GM18505 (cell line): Measurements from ENCODE around the gene KDELR3.
"Not testable (repeated sequence)": the region's sequence is repeated elsewhere in the genome, so short reads cannot be mapped to it uniquely, and the experiment has no call there.

Source experiments
- ATAC-seq: cut with Tn5 transposase; IDR thresholded peaks from one replicate; pipeline ENCODE4 v1.9.1; 2021; ENCODE audit not compliant: unreplicated experiment
- POLR2A ChIP-seq: IDR thresholded peaks from 4 replicates; pipeline ENCODE4 v1.6.1; 2011; ENCODE audit warnings: borderline replicate concordance; ENCODE audit not compliant: insufficient read depth, insufficient read length; ENCODE audit errors: extremely low read depth

KDELR3 gene

GRCh38 chr22:38468443-38469305, 778 bp downstream of the KDELR3 start:
- ATAC-seq: no peak
- no peak for TF ChIP-seq POLR2A

DNA sequence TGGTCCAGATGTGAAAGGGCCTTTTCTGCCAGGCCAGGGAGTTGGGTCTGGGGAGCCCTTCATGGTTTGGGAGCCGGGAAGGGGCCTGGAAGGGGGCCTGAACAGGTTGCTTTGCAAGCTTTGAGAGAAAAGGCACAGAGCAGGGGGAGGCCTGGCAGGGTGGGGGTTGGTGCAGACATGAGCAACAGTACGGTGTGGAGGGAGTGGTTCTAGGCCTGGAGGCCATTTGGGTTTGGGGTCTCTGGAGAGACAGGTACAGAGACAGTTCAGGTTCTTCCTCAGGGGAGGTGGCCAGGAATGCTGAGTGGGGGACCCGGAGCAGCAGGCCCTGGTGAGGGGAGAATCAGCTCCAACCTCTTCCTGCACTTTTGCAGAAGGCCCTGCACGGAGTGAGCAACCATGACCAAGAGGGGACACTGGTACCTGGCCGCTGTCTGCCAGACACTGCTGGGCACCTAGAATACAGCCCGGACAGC, 1.4 kb downstream of the KDELR3 start:
- no peak for TF ChIP-seq POLR2A
- no peak for ATAC-seq

DNA sequence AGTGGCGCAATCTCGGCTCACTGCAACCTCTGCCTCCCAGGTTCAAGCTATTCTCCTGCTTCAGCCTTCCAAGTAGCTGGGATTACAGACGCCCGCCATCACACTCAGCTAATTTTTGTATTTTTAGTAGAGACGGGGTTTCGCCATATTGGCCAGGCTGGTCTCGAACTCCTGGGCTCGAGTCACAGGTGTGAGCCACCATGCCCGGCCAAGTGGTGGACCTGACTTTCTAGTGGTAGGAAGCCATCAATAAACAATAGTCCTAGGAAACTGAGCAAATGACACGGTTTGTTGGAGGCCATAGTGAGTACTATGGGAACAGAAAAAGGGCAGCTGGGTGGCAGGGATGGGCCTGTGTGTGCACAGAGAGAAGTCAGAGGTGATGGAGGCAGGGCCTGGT, 2.3 kb downstream of the KDELR3 start:
- not testable (repeated sequence) for ATAC-seq

DNA sequence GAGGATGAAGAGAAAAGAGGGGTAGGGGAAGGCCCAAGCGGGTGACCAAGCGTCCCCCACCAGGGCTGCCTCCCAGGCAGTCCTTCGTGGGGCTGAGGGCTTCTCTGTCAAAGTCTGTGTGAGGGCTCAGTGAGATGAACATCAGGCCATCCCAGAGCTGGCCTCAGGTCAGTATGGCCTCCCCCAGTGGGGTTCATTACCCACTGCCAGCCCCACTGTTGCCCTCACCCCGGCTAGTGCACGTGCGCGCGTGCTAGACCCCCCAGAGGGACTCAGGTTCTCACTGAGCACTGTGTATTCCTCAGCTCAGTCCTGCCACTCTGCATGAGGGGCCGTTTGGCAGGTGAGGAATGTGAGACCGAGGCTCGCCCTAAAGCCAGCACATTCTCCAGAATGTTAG, 3.3 kb downstream of the KDELR3 start:
- no peak for TF ChIP-seq POLR2A
- ATAC-seq: no peak

- no peak for TF ChIP-seq POLR2A
- ATAC-seq: no peak
Measured at GRCh38 chr22:38474003-38474607, 6.2 kb downstream of the KDELR3 start.

GRCh38 chr22:38477585-38477984, 9.7 kb downstream of the KDELR3 start:
- no peak for TF ChIP-seq POLR2A
- ATAC-seq: no peak

GRCh38 chr22:38479096-38479837, 11.4 kb downstream of the KDELR3 start:
- ATAC-seq: no peak
- no peak for TF ChIP-seq POLR2A

DNA sequence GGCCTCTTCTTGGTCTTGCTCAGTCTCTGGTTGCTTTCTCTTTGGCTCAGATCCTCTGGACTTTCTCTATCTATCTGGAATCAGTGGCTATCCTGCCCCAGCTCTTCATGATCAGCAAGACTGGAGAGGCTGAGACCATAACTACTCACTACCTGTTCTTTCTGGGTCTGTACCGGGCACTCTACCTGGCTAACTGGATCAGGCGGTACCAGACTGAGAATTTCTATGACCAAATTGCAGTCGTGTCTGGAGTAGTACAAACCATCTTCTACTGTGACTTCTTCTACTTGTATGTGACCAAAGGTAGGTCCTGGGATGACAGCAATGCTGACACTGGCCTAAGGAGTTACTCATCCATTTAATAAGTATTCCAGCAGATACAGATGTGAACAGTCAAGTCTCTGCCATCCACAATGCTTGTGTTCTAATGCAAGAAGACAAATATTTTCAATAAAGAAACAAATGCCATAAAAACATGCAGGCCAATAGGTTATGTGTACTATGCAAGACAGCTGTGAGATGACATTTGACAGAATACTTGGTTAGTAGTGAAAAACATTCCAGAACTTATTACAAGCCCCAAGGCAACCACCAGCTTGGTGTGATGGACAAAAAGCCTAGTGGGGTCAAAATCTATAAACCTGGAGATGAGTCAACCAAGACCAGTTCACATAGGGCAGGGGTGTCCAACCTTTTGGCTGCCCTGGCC, 13.4 kb downstream of the KDELR3 start:
- no peak for TF ChIP-seq POLR2A
- ATAC-seq: no peak

DNA sequence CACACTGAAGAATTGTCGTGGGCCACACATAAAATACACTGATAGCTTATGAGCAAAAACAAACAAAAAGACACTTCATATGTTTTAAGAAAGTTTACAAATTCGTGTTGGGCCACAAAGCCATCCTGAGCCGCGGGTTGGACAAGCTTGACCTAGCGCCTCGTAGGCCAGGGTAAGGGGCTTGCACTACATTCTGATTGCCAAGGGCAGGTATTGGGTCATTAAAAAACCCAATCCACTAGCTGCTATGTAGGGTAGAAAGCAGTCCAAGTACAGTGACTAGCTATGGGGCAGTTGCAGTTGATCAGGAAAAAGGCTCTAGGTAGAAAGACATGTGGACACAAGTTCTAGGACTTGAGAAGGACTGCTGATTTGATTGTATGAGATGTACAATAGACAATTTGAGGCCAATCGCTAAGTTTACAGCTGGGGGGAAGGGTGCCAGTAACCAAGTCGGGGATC, 14.0 kb downstream of the KDELR3 start:
- no peak for TF ChIP-seq POLR2A

GRCh38 chr22:38482662-38483308, 14.9 kb downstream of the KDELR3 start:
- TF ChIP-seq POLR2A: no peak
- no peak for ATAC-seq

More for the DNA sequence above, 14.0 kb downstream of the KDELR3 start:
- no peak for ATAC-seq

- ATAC-seq: no peak
- TF ChIP-seq POLR2A: no peak
Measured at GRCh38 chr22:38484244-38484643, 16.3 kb downstream of the KDELR3 start.

- TF ChIP-seq POLR2A: no peak
- no peak for ATAC-seq
Measured at GRCh38 chr22:38485783-38486182, 17.9 kb downstream of the KDELR3 start.
